Endothelial cell of umbilical vein (primary cell): Measurements from ENCODE around the gene MCC. TPM values are rescaled to one million over a fixed set of nuclear protein-coding genes. Genes with fewer than 3 reads are reported as not detected.

ENCODE experiments used
- BruUV-seq: library from RNA; stranded (reverse); fragments of 400-500 nt; replicated peaks from 2 replicates; lab custom pipeline; 2021; lab: Mats Ljungman, UMichigan
- CTCF ChIA-PET: fragments of 300-600, 350-600 bp; sonication (Branson Sonifier 250); formaldehyde crosslinking; loops from one replicate; lab custom pipeline; 2021; ENCODE audit warnings: antibody characterized with exemption, inconsistent platforms; lab: Charles Lee
- POLR2A ChIA-PET: fragments of 300-600, 350-600 bp; sonication (Branson Sonifier 250); formaldehyde crosslinking; loops from one replicate; lab custom pipeline; 2021; ENCODE audit warnings: antibody characterized with exemption, inconsistent platforms; lab: Charles Lee
- DNase-seq: peaks from one replicate; pipeline ENCODE4 v3.0.0-alpha.2; 2011; ENCODE audit warnings: low read depth, low spot score
- FAIRE-seq: peaks from 2 replicates; lab custom pipeline; 2011; peaks lifted over from hg19 to GRCh38; lab: Jason Lieb, UNC
- H2AFZ ChIP-seq: 2 replicates; pipeline ENCODE4 v1.6.0; 2012; ENCODE audit warnings: low read depth, low read length, control low read depth, inconsistent platforms
- H3K27ac ChIP-seq: 2 replicates; pipeline ENCODE4 v1.5.1; 2011; ENCODE audit warnings: low read depth, mild to moderate bottlenecking, control low read depth, low read length, moderate library complexity; ENCODE audit not compliant: insufficient read depth
- H3K27me3 ChIP-seq, 2 experiments: 2 replicates each; pipeline versions ENCODE4 v1.6.0 to v1.6.1; 2011; ENCODE audit warnings: low read length in 2 of 2, mixed read lengths in 1 of 2; ENCODE audit not compliant: control insufficient read depth in 2 of 2, insufficient read depth in 2 of 2
- H3K36me3 ChIP-seq, 2 experiments: 2 replicates in 1 of 2; 3 replicates in 1 of 2; pipeline ENCODE4 v1.5.1; 2011; ENCODE audit warnings: low read length in 2 of 2, mild to moderate bottlenecking in 1 of 2, moderate library complexity in 1 of 2; ENCODE audit not compliant: control insufficient read depth in 2 of 2, insufficient read depth in 2 of 2; ENCODE audit errors: extremely low read depth in 1 of 2
- H3K4me1 ChIP-seq: 3 replicates; pipeline ENCODE4 v1.5.1; 2011; ENCODE audit warnings: mild to moderate bottlenecking, low read length; ENCODE audit not compliant: control insufficient read depth, insufficient read depth; ENCODE audit errors: extremely low read depth
- H3K4me2 ChIP-seq: 2 replicates; pipeline ENCODE4 v1.6.1; 2011; ENCODE audit warnings: low read length, control low read depth, mixed read lengths; ENCODE audit not compliant: insufficient read depth
- H3K4me3 ChIP-seq, 3 experiments: fragments of 200-600 bp in 1 of 3; sonication (generic), shearing (Covaris generic) in 1 of 3; replicated peaks in 1 of 3; 2 replicates each; pipeline ENCODE4 v1.5.1; 2011 to 2016; ENCODE audit warnings: control low read depth in 3 of 3, low read length in 3 of 3, mild to moderate bottlenecking in 2 of 3, inconsistent platforms in 1 of 3, low read depth in 1 of 3, moderate library complexity in 1 of 3; ENCODE audit not compliant: insufficient read depth in 1 of 3
- H3K79me2 ChIP-seq: 2 replicates; pipeline ENCODE4 v1.6.0; 2012; ENCODE audit warnings: low read length, inconsistent platforms; ENCODE audit not compliant: control insufficient read depth, insufficient read depth
- H3K9ac ChIP-seq: replicated peaks from 2 replicates; pipeline ENCODE3; 2011; ENCODE audit warnings: low read length, control low read depth; ENCODE audit not compliant: insufficient read depth; ENCODE audit errors: extremely low read depth
- H3K9me1 ChIP-seq: replicated peaks from 3 replicates; pipeline ENCODE4 v1.6.0; 2011; ENCODE audit warnings: mild to moderate bottlenecking, low read length; ENCODE audit not compliant: control insufficient read depth, insufficient read depth; ENCODE audit errors: extremely low read depth
- H3K9me3 ChIP-seq: replicated peaks from 2 replicates; pipeline ENCODE4 v1.5.1; 2012; ENCODE audit warnings: low read length, inconsistent platforms; ENCODE audit not compliant: control insufficient read depth, insufficient read depth
- H4K20me1 ChIP-seq: replicated peaks from 2 replicates; pipeline ENCODE3; 2011; ENCODE audit warnings: mild to moderate bottlenecking, low read length; ENCODE audit not compliant: control insufficient read depth, insufficient read depth; ENCODE audit errors: extremely low read depth
- EZH2 ChIP-seq: IDR thresholded peaks from 2 replicates; pipeline ENCODE4 v1.6.1; 2012; ENCODE audit warnings: borderline replicate concordance, low read depth, mild to moderate bottlenecking, moderate library complexity, low read length, inconsistent platforms; ENCODE audit not compliant: severe bottlenecking
- FOS ChIP-seq: IDR thresholded peaks from 2 replicates; pipeline ENCODE4 v1.6.1; 2011; ENCODE audit warnings: mild to moderate bottlenecking, low read length, moderate library complexity, borderline replicate concordance; ENCODE audit not compliant: insufficient read depth
- GATA2 ChIP-seq: IDR thresholded peaks from 2 replicates; pipeline ENCODE4 v1.7.0; 2011; ENCODE audit warnings: low read depth, mild to moderate bottlenecking, moderate library complexity, mixed read lengths, low read length; ENCODE audit not compliant: insufficient read length, insufficient read depth
- JUN ChIP-seq: IDR thresholded peaks from 2 replicates; pipeline ENCODE4 v1.6.1; 2011; ENCODE audit warnings: borderline replicate concordance, low read depth; ENCODE audit not compliant: insufficient read length, insufficient read depth
- POLR2AphosphoS5 ChIP-seq: IDR thresholded peaks from 2 replicates; pipeline ENCODE4 v1.6.1; 2012; ENCODE audit warnings: low read depth, mild to moderate bottlenecking, control low read depth, low read length, moderate library complexity; ENCODE audit not compliant: insufficient read depth
- dilution Hi-C: fragments of 300-500 bp; cut with MboI; formaldehyde crosslinking; loops from one replicate; pipeline ENCODE4 v1.15.0; 2019; ENCODE audit warnings: low sequenced_read_pairs; ENCODE audit not compliant: extremely low pct_ligation_motif_present
- intact Hi-C: fragments of 100-400 bp; cut with micrococcal nuclease; formaldehyde crosslinking; loops from one replicate; pipeline ENCODE4 v1.10.0; 2022
- polyA plus RNA-seq, 4 experiments: library from polyadenylated mRNA; depleted of rRNA in 3 of 4; stranded (reverse) in 3 of 4; unstranded in 1 of 4; fragments of >200 nt; gene quantifications; 2 replicates each; pipeline versions ENCODE4 v1.2.1 to v1.2.3, GENCODE V29; 2011 to 2012; ENCODE audit warnings: missing spikeins in 1 of 4
- total RNA-seq: library from RNA; stranded (reverse); gene quantifications from 2 replicates; pipeline ENCODE4 v1.2.3, GENCODE V29; 2021
- TF ChIP-seq, protein P1 (sequence below), 2 donors: IDR thresholded peaks; 1 replicate in 1 of 2; 2 replicates in 1 of 2; pipeline ENCODE4 v1.5.1; 2011; ENCODE audit warnings: low read length in 2 of 2, mild to moderate bottlenecking in 2 of 2, moderate library complexity in 2 of 2, control low read depth in 1 of 2, inconsistent platforms in 1 of 2, low read depth in 1 of 2; ENCODE audit not compliant: insufficient read depth in 1 of 2; ENCODE audit errors: extremely low read depth in 1 of 2

The MCC gene
- total and polyA plus RNA-seq, 2 donors (not counting 3 experiments of a cell fraction or from before 2014, with no cell fraction given): 6.9 to 27.5 TPM

DNA sequence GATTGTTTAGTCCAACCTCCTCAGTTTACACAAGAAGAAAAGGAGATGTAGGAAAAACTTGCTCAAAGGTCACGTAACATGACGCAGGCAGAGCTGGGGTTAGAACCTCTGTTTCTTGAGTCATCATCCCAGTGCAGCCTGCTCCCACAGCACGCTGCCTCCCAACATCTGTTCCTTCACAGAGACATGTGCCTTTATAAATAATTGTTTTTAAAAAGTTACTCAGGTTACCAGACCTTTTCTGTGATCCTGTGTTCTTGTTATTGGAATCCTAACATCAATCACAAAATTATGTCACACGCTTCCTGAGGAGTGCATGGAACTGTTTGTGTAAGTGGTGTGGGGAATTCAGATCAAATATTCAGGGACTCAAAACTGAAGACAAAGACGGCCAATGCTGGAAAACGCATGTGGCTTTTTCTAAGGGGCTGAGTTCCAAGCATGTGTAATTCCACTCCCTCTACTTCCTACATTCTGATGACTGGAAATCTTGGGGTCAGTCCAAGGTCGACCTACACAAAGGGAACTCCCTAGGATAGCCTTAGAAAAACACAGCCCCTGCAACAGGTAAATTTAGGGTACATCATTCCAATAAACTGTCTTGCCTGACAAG lies 237.8 kb downstream of the MCC start:
- Histone ChIP-seq H3K9me3 (no peaks in the 10 kb centered on the region), H3K27ac (peak overlapping the region; percentile 68), H3K79me2 (peaks cover 4% of the 10 kb centered on the region), H3K9me1 (no peaks in the 10 kb centered on the region), H4K20me1 (no peaks in the 10 kb centered on the region), H3K9ac (peak overlapping the region; percentile 22), H3K4me3 (no peak overlapping the region), H3K27me3 (no peaks in the 10 kb centered on the region), H3K36me3 (no peaks in the 10 kb centered on the region), H2AFZ (peak overlapping the region; percentile 7), H3K4me2 (peak overlapping the region; percentile 38), H3K4me1 (peaks cover 34% of the 10 kb centered on the region)
- POLR2A ChIA-PET: no interaction called here
- TSS peak; percentile 24 for BruUV-seq
- TF ChIP-seq EZH2 (no peak), FOS (peak; percentile 45), POLR2AphosphoS5 (peak; percentile 28), GATA2 (no peak), JUN (peak; percentile 50)
- TF ChIP-seq, protein P1, sequence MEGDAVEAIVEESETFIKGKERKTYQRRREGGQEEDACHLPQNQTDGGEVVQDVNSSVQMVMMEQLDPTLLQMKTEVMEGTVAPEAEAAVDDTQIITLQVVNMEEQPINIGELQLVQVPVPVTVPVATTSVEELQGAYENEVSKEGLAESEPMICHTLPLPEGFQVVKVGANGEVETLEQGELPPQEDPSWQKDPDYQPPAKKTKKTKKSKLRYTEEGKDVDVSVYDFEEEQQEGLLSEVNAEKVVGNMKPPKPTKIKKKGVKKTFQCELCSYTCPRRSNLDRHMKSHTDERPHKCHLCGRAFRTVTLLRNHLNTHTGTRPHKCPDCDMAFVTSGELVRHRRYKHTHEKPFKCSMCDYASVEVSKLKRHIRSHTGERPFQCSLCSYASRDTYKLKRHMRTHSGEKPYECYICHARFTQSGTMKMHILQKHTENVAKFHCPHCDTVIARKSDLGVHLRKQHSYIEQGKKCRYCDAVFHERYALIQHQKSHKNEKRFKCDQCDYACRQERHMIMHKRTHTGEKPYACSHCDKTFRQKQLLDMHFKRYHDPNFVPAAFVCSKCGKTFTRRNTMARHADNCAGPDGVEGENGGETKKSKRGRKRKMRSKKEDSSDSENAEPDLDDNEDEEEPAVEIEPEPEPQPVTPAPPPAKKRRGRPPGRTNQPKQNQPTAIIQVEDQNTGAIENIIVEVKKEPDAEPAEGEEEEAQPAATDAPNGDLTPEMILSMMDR (IDR thresholded peaks at IDR 0.05; ENCODE audit: extremely low read depth in 1 of 2, insufficient read depth in 1 of 2, low read depth in 1 of 2, low read length in 2 of 2): no peak
- CTCF ChIA-PET: no interaction called here
- dilution Hi-C loops: no loop called here
- DNase-seq (peak; percentile 98), FAIRE-seq (peak; percentile 83)
- intact Hi-C loops: loop anchor here (1.0 kb wide), 3 partner anchors 21 to 44 kb away; no protein-coding TSS in a partner anchor
